GM19467 (cell line): ENCODE data around the gene SLX9.

Experiments
- ATAC-seq: cut with Tn5 transposase; IDR thresholded peaks from one replicate; pipeline ENCODE4 v1.9.1; 2021; ENCODE audit warnings: mild to moderate bottlenecking, moderate library complexity; ENCODE audit not compliant: unreplicated experiment

Gene SLX9

DNA sequence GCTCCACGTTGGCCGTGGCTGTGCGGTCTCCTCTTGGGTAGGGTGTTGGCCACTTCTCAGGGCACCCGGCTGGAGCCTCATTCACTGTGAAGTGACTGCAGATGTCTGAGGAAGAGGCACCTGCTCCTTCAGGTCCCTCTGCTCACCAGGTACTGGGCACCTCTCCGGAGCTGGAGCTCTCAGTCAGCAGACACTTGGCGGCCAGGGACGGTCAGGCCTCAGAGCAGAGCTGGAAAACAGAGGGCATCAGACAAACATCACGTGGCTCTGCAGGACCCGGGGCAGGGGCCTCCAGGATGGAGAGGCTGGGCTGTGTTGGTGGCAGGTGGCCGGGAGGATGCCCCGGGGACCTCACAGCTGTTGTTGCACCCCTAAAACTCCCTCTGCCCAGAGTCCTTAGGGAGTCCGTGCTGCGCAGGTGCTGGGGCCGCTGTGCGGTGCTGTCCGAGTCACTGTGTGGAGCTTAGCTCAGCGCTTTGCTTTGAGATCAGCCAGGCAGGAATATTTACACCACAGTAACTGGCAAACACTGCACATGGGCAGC, 59.7 kb downstream of the SLX9 start:
- no peak for ATAC-seq

DNA sequence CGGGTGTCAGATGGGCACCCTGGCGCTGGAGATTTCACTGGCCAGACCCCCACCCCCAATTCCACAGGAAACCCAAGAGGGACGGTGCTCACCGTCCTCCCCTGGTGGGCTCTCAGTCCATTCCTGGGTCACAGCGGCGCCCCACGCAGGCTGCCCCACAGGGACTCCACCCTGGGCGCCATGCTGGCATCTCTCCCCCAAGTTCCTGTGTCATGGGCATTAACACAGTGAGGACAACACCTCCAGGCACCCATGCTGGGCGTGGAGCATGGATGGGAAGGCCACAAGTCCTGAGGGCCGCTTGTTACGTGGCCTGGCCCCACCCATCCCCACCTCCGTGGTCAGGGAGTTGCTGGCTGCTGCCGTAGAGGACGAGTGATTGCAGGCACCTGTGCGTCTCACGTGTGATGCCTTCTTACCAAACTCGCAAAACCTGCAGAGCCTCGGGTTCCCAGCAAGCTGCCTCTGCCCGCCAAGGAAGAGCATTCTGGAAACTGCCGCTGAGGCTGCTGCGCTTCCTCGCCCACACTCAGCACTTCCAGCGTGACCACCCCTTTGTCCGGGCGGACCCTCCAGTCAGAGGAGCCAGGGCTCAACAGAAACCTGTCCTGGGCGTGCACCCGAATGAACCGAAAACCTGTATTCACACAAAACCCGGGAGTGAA, 60.3 kb downstream of the SLX9 start:
- ATAC-seq = no peak

DNA sequence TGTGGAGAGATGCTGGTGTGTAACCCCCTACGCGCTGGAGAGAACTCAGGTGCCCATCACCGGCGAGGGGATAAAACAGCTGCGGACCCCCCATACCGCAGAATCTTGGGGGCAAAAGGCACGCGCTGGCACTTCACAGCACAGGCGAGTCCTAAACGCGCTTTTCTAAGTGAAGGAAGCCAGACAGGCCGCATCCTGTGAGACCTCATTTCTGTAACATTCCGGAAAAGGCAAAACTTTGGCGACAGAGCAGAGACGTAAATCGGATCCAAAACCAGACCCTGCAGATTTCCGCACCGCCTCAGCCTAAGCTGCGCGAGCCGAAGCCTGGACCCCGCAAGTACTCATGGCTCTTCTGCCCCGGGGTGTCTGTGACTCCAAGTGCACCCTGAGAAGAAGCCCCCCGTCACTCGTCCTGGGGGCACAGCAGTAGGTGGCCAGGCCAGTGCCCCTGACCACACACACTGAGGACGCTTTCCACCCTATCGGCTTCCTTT, 60.9 kb downstream of the SLX9 start:
- no peak for ATAC-seq

DNA sequence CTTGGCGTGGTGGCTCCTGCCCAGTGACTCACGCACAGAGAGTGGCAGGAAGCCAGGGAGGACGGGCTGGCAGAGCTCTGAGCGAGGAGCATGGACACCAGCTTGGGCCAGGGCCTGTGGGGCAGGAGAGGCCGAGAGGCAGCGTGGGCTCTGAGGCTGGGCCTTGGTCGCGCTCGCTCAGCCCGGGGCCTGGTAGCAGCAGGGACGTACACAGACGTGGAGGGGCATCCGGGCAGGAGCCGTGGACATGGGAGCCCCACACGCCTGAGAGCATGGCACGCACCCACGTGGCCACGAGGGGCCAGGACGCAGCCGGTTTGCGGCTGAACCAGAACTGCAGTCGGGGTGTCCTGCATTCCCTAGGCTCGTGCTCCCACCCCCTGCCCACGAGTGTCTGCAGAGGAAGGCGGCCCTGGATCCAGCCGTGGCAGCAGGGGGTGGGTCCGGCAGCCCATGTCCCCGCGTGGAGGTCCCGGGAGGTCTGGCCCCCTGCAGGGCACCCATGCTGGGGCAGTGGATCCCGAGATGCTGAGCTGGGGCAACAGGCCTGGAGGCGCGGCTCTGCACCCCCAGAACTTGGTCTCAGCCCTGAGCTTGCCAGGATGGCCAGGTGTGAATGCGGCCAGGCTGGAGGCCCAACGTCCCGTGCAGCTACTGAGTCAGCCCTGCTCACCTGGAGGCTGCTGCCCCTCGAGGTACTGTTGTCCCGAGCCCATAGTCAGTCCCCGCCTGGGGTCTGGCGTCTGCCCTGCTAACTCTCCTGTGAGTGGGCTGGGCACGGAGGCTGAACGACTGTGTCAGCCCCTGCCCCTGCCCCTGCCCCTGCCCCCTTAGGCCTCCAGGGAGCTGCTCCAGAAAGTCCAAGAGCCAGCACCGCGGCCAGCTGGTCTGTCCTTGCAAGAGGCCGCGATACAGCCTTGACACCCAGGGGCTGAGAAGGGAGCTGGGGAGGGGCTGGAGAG, 61.6 kb downstream of the SLX9 start:
- no peak for ATAC-seq

DNA sequence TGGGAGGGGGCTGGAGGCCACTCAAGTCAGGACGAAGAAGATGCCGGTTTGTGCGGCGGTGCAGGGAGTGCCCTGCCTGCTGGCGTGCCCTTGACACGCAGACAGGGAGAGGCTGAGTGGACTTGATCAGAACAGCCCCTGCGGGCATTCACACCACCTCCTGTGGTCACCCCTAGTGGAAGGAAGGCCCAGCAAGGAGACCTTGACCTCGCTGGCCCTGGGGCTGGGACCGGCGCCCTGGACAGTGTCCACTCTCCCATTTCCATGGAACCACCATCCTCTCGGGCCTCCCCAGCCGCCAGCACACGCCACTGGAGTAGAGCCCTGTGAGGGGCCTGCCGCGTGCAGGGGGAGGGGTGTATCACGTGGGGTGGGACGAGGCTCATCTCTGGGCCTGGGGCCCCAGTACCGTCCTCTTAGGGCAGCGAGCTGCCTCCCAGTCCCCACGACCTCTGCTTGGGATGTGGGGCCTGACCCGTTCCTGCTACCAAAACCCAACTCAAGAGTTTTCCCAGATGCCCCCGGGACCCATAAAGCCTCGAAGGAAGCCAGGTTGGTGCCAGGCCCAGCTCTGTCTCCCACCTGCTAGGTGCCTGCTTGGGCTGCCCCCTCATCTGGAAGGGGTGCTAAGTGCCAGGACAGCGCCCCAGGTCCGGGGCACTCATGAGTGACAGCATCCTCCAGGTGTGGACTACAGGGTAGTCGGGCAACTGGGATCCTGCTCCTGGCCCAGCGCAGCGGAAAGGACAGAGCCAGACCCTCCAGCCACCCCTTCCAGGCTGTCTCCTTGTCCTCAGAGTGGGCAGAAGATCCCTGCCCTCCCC, 62.8 kb downstream of the SLX9 start:
- no peak for ATAC-seq

DNA sequence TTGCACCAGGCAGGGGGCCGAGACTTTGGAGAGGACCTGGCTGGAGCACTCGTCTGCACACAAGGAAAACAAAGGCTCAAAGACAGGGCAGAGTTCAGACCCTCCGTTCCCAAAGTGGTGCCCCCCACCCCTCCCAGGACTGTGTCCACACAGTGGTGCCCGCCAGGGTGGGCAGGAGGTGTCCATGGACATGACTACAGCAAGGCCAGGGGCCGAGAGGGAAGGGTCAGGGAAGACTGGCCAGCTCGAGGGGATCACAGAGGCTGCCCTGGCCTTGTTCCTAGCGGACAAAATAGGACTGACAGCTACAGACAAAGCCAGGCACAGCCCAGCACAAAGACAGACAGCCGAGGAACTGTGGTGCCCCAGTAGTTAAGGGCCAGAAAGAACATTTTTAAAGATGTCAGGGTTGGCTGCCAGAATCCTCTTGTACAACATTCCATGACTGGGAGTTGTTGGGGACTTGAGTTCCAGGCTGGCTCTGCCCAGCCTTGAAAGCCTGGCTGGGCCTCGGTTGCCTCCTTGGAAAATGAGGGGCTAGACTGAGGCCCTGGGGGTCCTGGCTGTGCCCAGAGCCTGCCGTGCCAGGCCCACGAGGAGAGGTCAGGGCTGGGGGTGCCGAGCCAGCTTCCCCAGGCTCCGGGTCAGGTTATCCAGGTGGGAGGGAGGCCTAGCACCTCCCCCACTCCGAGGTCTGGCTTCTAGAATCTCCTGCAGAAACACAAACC, 63.7 kb downstream of the SLX9 start:
- no peak for ATAC-seq

DNA sequence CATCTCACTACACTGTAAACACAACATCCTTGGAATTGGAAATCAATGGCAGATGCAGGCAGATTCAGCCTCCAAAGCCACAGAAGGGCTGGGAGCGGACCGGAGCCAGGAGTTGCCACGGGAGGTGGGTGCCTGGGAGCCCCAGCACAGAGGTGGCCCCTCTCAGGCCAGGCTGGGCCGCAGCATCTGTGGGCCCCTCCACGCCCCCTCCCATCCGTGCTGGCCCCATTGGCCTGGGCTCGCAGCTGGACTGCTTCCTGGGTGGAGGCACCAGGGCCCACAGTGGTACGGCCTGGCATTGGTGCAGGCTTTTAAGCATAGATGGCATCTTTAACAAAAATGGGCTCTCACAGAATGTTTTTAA, 64.2 kb downstream of the SLX9 start:
- ATAC-seq = no peak

DNA sequence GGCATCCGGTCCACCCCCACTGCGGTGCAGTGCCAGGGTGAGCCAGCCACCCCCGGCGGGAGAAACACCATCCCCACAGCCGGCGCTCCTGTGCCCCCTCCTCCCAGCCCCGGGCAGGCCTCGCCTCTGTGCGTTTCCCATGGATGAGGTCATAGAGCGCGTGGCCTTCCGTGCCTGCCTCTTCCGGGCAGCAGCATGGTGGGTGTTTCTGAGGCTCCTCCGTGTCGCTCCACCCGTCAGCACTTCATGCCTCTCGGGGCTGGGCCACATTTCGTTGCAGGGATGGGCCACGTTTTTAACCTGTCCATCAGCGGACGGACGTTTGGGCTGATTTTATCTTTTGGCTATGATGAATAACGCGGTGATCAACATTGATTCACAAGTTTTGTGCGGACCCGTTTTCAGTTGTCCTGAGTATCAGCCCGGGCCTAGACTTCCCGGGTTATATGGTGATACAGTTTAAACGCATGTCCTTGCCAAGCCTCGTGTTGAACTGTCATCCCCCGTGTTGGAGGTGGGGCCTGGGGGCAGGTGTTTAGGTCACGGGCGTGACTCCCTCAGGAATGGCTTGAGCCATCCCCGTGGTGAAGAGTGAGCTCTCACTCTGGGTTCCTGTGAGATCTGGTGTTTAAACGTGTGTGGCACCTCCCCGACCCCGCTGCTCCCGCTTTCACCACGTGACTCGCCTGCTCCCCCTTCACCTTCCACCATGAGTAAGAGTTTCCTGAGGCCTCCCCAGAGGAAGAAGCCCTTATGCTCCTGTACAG, 64.8 kb downstream of the SLX9 start:
- ATAC-seq = no peak

DNA sequence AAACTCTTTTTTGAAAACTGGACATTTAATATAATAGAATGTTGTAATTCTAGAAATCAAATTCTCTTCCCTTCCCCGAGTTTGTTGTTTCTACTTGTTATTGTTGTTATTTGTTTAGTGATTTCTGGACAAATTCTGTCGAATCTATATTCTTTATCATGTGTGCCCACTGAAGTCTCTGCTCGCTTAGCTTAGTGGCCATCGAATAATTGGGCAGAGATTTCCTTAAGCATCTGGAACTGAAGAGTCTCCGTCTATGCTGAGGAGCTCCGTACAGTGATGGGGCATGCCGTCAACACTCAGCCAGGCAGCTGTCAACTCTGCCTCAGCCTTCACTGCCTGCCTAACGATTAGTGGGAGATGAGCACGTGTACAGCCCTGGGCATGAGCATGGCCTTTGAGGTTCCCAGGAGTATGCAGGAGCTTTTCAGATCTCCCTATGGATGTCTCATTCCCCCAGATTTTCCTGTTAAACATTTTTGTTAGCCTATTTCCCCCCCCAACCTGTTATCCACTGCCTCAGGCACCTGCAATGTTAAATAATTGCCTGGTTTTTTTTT, 66.8 kb downstream of the SLX9 start:
- no peak for ATAC-seq

DNA sequence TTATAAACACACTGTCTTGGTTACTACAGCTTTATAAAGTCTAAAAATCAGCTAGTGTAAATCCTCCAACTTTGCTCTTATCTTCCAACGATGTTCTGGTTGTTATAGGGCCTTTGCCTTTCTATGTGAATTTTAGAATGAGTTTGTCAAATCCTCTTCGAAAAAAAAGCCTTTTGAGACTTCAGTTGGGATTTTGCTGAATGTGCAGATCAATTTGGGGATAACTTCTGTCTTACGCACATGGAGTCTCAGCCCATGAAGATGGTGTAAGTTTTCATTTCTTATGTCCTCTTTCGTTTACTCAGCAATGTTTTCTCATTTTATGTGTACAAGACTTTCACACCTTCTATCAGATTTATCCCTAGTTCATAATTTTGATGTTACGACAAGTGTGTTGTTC, 69.8 kb downstream of the SLX9 start:
- ATAC-seq = no peak

DNA sequence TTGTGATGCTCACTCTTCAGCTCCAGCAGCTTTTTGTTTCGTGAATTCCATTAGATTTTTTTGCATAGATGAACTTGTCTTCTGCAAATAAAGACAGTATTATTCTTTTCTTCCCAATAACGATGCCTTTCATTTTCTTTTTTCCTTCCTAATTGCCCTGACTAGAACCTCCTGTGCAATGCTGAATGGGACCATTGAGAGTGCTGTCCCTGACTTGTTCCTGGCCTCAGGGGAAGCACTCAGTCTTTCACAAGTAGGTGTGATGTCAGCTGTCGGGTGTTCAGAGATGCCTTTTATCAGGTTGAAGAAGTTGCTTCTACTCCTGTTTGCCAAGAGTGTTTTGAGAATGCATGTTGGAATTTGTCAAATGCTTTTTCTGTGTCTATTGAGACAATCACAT, 70.3 kb downstream of the SLX9 start:
- ATAC-seq = no peak

DNA sequence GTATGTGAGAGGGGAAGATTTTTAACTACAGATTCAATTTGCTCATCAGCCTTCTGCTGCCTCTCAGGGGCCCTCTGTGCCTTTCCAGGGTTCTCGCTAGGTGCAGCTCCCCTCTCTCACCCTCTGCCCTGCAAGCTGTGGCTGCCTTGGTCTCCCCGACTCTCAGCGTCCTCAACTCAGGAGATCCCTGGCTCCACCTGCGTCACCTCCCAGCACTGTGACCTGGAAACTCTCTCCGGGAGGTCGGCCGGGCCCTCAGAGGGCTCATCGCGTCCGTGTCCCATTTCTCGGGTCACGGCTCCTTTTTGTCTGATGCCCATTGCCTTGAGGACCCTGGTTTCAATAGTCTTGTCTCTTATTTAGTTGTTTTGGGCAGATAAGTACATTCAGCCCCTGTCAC, 71.0 kb downstream of the SLX9 start:
- no peak for ATAC-seq

DNA sequence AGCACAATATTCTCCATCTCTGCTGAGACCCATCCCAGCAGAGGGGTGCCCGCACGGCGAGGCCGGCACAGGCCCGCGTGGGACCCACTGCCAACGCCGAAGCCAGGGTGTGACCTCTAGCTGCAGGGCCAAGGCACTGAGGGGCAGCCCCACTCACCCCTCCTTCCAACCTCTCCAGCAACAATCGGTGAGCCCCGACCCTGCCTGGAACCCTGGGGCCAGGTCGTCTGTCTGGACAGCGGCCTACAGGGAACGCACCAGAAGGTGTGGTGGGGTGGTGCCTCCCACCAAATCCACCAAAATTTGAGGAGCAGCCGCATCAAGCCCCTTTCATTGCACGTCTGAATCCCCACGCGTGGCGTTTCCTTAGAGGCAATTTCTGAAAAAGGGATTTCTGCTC, 71.6 kb downstream of the SLX9 start:
- no peak for ATAC-seq

DNA sequence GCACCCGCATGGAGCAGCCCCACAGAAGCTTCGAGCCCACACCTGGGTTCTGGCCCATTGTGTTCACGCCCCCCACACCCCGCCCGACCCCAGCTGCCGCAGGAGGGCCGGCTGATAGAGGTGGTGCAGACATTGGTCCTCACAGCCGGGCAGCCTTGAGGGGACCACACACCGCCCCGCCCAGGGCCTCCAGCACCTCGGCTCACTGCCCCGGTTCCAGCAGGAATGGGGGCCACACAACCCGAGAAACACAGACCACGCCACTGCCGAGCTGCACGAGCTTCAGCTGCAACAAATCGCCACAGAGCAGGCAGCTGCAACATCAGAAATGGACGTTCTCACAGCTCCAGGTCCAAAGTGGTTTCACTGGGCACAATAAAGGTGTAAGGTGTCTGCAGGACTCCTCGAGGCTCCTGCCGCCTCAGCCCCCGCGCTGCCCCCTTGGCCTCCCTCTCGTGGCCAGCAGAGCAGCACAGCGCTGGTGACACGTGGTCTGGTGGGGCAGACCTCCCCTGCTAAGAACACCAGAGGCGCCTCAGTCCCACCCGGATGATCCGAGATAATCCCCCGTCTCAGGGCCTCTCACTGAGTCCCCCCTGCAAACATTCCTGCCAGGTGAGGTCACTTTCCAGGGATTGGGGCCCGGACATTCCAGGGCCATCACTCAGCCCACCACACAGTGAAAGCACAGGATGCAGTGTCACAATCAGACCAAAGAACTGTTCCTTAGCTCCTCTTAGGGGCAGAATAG, 72.3 kb downstream of the SLX9 start:
- no peak for ATAC-seq

DNA sequence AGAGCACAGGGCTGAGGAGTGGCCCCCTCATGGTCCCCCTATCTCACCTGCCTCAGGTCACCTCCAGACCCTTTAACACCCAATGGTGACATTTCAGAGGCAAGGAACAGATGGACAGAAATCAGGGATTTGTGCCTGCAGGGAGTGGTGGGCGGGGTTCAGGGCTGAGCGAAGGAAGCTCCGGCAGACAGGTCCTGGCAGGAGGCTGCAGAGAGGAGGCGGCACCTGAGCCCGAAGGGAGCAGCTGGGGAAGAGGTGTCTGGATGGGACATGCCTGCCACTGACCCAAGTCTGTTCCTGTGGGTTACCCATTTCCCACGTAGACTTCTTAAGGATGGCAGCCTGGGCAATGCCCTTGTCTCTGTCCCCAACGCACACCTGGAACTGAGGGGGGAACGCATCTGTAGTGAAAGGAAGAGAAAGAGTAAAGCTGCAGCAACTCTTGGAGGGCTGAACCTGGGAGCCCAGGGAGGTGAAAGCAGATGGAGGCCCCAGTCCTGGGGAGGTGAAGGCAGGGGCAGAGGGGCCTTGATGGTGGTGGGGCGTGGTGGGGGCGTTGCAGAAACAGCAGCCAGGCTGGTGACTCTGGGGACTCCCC, 72.9 kb downstream of the SLX9 start:
- ATAC-seq = no peak

DNA sequence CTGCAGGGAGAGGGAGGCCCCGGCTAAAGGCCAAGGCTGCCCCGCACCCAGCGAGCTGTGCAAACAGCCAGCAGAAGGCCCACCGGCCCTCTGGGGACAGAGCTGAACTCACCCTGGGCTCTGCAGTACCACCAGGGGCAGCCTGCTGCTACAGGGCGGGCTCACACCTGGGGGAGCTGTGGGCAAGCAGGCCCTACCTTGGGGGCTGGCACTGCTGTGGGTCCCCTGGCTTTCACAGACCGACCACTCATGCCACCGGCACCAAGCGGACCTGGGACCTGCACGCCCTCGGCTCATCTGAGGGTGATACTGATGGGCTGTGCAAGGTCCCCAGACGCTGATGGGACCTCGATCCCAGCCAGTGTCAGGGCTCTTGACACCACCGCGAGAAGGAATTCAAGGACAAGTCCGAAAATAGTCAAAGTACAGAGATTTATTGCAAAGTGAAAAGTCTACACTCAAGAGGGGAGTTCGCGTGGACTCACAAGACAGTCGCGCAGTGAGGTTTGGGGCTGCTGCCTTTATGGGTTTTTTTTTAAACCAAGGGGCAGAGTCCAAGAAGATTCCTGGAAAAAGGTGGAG, 73.5 kb downstream of the SLX9 start:
- ATAC-seq = no peak

DNA sequence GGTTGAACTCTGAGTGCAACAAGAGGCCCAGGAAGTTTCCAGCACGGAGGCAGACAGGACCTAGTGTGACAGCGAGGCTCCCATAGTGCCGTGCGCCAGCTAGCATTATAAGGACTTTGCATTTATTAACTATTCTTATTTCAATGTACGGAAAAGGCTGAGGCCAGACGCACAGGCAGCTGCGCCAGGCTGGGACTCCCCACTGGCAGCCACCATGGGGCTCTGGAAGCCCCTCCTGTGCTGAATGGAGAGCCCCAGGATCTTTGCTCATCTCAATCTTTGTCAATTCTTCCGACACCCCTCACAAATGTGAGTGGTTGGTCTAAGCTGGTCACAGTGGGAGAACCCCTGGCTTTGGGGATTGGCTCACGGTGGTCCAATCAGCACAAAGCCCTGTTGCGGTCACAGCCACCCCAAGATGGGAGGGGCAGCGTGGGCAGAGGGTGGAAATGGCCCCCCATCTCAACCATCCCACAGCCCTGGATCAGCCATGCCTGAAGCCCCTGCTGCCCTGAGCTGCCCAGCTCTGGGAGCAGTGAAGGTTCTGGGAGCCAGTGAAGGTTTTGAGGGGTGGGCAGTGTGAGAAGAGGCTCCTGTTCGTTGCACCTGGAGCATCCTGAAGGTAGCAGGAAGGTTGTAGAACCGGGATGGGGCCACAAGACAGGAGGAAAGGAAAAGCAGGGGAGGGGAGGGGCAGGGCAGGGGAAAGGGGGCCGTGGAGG, 75.1 kb downstream of the SLX9 start:
- no peak for ATAC-seq
